HG03025 (cell line): ENCODE data around the gene IGF2BP3.

Experiments
- ATAC-seq: cut with Tn5 transposase; IDR thresholded peaks from one replicate; pipeline ENCODE4 v1.9.1; 2021; ENCODE audit warnings: mild to moderate bottlenecking, moderate library complexity; ENCODE audit not compliant: unreplicated experiment, low FRiP score

Gene IGF2BP3

GRCh38 chr7:23276947-23277346 lies 193.3 kb downstream of the IGF2BP3 start:
- ATAC-seq: no peak

GRCh38 chr7:23276376-23276775 lies 193.9 kb downstream of the IGF2BP3 start:
- no peak for ATAC-seq

GRCh38 chr7:23275912-23276311 lies 194.4 kb downstream of the IGF2BP3 start:
- ATAC-seq: no peak

DNA sequence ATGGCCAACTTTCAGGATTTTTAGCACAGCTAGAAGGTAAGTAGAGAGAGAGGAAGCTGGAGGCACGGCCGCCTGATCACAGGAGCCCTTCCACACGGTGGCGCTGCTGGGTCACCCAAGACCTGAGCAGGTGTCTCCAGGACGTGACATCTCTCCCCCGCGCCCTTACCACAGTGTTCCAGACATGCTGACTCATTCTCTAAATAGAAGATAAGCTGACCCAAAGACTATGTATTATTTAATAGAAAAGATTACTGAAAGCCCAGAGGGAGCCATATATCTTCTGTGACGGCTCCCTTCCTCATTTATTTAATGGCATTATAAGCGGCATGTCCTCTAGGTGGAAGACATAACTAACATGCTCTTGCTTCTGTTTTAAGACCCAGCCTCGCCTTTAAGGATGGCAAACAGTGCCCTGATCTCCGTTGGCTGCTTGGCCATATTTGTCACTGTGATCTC lies 197.1 kb downstream of the IGF2BP3 start:
- peak; percentile 87 for ATAC-seq

DNA sequence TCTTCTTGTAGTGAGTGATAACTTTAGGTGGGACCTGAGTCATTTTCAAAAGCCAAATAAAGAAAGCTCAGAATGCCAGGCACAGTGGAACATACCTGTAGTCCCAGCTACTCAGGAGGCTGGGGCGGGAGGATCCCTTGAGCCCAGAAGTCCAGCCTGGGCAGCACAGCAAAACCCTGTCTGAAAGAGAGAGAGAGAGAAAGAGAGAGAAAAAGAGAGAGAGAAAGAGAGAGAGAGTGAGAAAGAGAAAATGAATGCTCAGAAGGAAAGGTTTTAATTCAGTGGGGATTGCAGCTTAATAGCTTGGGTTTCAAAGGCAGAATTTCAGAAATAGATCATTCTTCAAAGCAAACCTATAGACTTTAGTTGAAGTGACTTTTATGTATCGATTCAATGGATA lies 198.0 kb downstream of the IGF2BP3 start:
- no peak for ATAC-seq

GRCh38 chr7:23268746-23269145 lies 201.5 kb downstream of the IGF2BP3 start:
- no peak for ATAC-seq

DNA sequence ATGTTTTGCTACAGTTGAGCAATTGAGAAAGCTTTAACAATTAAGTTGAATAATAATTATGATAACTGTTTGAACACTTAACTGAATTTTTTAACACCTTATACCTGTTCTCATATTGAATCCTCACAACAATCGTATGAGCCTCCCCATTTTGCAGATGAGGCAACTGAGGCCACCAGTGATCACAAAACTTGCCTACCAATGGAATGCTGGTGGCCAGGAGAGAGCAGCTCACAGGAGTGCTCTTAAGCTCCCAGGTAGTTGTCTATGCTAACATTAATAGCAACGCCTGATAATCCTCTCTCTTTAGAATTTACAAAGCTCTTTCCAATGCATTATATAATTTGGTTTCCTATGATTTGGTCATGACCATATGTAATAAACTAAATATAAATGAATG lies 202.1 kb downstream of the IGF2BP3 start:
- ATAC-seq: no peak

DNA sequence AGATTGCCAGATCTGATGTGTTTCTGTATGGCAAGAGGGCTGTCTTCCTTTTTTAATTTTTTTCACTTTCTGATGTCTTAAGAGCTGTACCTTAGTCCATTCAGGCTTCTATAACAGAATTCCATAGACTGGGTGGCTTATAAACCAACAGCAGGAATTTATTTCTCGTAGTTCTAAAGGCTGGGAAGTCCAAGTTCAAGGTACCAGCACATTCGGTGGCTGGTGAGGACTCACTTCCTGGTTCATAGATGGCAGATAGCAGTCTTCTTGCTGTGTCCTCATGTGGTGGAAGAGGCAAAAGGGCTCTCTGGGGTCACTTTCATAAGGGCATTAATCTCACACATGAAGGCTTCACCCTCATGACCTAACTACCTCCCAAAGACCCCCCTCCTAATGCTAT lies 202.9 kb downstream of the IGF2BP3 start:
- ATAC-seq: no peak

- no peak for ATAC-seq
Measured at GRCh38 chr7:23266918-23267317, 203.4 kb downstream of the IGF2BP3 start.

DNA sequence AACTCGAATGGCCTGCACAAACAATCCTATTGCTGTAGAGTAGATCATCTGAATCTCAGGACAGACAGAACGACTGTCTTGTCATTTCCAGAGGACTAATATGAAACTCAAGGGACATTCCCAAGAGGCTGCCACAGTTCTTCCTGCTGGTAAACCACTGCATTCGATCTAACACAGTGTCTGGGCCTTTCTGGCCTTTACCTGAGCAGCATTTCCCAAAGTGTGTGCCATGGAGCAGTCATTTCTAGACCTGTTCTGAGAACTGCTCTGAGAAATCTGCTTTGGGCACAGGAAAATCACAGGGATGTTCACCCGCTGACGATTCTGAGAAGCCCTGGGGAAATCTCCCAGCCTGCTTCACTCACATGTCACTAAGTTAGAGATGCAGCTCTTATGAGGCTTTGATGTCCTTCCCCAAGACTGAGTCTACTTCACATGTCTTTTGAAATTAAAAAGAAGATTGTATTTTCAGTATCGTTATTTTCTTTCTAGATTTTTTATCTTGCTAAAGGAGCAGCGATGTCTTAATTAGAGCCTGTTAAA lies 205.3 kb downstream of the IGF2BP3 start:
- ATAC-seq: no peak

DNA sequence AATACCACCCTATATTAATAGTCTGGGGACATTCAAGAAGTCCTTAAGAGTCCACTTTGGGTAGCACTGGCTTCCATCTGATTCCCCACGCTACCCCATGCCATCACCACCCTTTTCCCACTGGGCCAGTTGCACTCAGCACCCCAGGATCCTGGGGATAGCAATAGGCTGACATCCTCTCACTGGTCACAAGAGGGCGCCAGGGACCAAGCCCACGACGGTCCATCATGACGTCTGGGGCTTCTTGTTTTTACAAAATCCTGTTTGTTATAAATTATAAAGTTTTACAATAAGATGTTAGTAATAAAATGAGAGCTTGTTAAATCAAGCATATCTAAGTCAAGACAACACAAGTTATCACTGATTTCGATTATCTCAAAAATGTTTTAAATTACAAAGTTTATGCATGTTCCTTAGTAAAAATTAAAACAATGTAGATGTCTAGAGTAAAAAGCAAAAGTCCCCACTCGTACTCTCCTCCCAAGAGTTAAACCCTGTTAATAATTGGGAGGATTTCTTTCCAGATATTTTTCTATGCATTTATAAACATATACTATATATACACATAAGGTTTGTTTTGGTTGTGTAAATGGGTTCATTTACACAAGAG lies 208.3 kb downstream of the IGF2BP3 start:
- ATAC-seq: no peak

DNA sequence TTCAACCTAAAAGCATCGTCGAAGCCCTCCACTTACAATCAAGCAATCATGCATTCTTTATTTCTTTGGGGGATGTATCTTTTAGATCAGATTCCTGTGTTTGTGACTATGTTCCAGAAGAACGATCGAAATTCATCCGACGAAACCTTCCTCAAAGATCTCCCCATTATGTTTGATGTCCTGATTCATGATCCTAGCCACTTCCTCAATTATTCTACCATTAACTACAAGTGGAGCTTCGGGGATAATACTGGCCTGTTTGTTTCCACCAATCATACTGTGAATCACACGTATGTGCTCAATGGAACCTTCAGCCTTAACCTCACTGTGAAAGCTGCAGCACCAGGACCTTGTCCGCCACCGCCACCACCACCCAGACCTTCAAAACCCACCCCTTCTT lies 209.9 kb downstream of the IGF2BP3 start:
- ATAC-seq: no peak
